GM10266 (cell line): ENCODE measurements around the gene PILRB.
A peak's percentile ranks its signal among the peaks of the same experiment; 100 is the strongest.

Source experiments
- DNase-seq: peaks from one replicate; pipeline ENCODE4 v3.0.0; 2012; ENCODE audit errors: extremely low spot score
- CTCF ChIP-seq: IDR thresholded peaks from 2 replicates; pipeline ENCODE4 v1.5.1; 2012; ENCODE audit warnings: mild to moderate bottlenecking, low read depth; ENCODE audit not compliant: control insufficient read depth, insufficient read depth; ENCODE audit errors: missing control alignments

The PILRB gene

GRCh38 chr7:100398239-100398638, 40.3 kb downstream of the PILRB start:
- DNase-seq, result no peak
- no peak for TF ChIP-seq CTCF

- DNase-seq, result no peak
- no peak for TF ChIP-seq CTCF
These were observed 42.1 kb downstream of the PILRB start for GRCh38 chr7:100400041-100400440.

- no peak for TF ChIP-seq CTCF
- DNase-seq, result no peak
These were observed 42.7 kb downstream of the PILRB start for GRCh38 chr7:100400656-100401055.

- no peak for TF ChIP-seq CTCF
- no peak for DNase-seq
These were observed 43.9 kb downstream of the PILRB start for GRCh38 chr7:100401811-100402210.

DNA sequence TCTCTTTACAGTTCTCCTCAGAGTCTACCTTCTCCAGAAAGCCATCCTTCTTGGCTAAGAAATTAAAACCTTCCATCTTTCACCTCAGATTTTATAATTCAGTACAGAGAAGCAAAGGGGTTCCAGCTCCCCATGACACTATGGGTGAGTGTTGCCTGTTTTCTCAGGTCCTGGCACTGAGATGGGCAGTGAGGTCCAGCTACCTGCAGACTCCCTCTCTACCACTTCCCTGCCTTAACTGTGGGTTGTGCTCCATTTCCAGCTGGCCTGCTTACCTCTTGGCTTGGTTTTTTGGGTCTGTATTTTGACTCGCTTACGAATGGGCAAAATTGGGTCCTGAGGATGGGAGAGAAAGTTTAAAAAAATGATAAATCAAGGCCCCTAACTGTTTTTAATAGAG, 44.3 kb downstream of the PILRB start:
- no peak for DNase-seq
- TF ChIP-seq CTCF, result no peak

DNA sequence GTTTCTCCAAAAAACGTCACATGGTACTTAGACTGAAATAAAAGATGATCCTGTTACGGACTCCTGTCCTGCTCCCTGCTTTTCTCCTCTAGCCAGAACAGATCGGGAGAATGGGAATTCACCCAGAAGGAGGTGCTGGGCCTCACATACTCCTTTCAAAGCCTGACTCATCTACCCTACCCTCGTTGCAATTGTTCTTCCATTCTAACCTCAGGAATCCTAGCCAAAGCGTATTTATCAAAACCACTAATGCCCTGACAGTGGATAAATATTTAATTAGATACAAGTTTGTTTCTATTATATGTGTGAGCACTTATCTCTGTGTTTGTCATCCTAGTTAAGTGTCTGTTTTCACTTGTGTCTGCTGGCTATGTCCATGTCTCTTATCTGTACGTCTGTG, 48.9 kb downstream of the PILRB start:
- no peak for DNase-seq
- TF ChIP-seq CTCF, result no peak

- TF ChIP-seq CTCF, result peak; percentile 71
- peak; percentile 59 for DNase-seq
These were observed 49.6 kb downstream of the PILRB start for GRCh38 chr7:100407285-100408180.
